IPS-NIHi7 (cell line): ENCODE results near the gene LCMT2.
"Not testable (repeated sequence)": the region's sequence is repeated elsewhere in the genome, so short reads cannot be mapped to it uniquely, and the experiment has no call there.

ENCODE experiments used
- DNase-seq: peaks from one replicate; pipeline ENCODE4 v3.0.0; 2012; ENCODE audit warnings: mixed read lengths; ENCODE audit errors: extremely low spot score

Gene LCMT2

DNA sequence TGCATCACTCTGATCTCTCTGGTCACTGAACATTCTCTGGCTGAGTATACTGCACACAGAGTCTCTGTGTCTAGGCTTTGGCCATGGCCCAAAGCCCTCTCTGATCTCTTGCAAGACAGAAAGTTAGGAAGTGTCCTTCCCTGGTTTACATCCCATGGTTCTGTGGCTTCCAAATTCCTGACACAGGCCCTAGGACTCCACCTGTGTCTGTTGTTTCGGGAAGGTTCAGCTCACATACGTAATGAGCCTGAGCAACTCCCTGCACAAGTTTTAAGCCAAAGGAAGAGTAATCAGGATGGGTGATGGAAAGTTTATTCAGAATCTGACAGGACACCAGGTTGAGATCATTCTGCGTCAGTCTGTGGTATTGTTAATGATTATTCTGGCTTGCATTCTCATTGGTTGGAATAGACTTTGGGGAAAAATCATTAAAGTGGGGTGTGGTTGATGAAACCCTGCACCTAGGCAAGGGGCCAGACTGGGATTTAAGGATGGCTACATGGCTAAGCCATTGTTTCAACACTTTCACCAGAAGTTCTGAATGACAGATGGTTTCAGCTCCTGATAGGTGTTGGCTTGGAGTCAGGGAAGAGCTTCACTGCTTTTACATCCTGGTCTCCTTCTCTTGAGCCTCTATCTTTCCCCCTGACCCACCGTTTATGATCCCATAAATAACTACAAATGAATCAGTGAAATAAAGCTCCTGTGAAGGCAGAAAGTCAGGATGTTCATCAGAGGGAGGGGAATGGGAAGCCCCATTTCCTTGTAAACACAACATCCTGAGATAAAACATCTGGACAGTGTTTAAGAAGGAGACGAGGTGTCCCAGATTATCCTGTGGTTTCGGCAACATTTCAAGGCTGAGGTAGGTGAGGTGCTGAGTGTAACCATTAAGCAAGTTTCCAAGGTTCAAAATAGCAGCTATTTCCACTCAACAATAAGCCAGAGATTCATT is 14.1 kb downstream of the LCMT2 start:
- no peak for DNase-seq

DNA sequence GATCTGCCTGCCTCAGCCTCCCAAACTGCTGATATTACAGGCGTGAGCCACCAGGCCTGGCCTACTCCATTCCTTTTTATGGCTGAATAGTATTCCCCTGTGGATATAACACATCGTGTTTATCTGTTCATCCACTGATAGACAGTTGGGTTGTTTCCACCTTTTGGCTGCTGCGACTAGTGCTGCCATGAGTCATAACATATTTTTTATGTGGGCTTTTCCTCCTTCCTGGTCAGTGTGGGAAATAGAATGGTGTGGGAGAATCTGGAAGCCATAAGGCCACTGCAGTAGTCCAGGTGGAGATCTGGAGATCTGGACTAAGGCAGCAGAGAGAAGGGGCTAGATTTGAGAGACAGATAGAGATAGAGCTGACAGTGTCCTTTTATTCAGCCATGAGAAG is 16.2 kb downstream of the LCMT2 start:
- no peak for DNase-seq

DNA sequence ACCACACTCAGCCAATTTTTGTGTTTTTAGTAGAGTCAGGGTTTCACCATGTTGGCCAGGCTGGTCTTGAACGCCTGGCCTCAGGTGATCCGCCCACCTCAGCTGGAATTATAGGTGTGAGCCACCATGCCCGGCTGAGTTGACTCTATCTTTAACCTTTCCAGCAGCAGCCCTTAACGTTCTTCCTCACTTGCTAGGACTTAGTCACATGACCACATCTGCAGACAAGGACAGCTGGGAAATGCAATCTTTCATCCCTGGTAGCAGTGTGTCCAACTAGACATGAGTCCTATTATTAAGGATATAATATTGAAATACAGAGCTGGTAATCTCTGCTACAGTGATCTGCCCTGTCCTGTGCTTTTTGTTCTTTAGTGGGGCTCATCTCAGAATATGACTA is 18.0 kb downstream of the LCMT2 start:
- no peak for DNase-seq

DNA sequence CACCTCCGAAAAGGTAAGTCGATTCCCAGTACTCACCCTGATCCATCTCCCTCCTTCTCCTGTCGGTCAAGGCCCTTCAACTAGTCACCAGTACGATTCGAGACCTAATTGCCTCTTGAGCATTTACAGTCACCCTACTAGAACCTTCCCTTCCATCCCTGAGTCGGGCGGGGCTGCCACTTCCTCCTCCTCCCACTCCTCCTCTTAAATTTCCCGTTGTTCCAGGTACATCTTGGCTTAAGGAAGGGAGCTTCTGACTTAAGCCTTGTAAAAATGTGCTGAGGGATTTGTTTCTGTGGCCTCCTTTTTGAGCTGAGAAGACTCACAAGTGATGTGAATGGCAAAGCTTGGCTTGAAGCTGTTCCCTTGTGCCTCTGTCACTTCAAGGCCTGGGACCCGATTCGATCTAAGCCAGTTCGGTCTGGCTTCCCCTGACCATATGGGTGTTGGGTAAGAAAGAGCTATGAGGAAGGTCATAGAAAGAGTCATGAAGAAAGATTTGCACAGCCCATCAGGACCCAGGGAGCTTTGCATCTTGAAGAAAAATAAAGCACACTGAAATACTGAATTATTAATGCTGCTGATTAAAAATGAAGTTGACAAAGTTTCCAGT is 28.1 kb downstream of the LCMT2 start, which contains the start of gene TGM7:
Gene TGM7 (minus strand): TSS at position 51 of the 613 bp plus-strand sequence.
- DNase-seq: no peak

DNA sequence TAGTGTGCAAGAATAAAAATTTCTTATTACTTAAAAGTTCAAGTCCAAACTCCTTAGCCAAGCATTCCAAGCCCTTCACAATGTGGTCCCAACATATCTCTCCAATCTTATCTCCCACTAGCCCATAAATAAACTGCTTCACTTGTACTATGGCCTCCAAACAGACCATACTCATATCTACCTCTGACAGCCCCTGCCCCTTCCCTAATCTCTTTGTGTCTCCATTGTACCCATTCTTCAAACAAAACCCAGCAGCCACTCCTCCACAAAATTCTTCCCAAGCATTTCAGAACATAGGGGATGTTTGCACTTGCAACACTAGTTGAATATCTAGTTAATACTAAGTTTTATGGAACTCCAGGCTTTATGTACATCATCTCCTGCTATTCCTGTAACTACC is 30.5 kb downstream of the LCMT2 start:
- DNase-seq: no peak

DNA sequence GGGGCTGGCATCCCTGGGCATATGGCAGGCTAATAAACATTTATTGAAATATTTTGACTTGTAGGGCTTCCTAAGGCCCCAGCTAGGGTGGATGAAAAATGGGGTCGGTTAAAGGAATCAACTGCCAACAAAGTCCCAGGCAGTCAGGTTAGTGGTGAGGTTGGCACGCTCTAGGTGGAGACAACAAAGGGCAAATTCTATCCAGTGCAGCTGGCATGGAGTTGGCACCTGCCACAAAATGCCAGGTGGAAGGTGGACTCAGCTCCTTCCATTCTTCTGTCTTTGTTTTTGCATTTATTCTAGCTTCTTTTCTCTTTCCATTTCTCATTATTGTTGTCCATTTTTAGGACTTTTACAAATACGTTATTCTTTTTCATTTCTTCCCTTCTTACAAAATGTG is 31.0 kb downstream of the LCMT2 start:
- no peak for DNase-seq

DNA sequence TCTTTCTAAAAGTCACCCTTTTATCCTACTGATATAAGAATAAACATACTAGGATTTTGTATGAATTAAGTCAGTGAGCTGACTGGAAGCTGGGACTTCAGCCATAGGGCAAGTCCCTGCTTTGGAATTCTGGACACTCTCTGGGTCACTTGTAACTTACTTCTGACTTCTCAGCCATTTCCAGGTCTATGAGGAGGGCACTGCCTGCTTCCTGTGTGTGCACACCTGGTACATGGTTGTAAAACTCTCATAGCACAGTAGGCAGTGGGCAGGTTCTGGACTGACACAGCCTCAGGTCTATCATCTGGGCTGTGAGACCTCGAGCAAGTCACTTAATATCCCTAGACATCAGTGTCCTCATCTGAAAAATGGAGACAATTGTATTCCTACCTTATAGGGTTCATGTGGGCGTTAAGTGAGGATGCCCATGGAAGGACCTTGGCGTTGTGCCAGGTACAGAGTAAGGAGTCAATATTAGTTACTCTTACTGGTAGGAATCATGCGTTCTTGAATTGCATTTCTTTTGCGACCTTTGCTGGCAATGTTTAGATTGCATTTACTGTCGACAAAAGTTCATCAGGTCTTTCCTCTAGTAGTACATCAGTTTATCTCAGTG is 36.2 kb downstream of the LCMT2 start:
- no peak for DNase-seq

DNA sequence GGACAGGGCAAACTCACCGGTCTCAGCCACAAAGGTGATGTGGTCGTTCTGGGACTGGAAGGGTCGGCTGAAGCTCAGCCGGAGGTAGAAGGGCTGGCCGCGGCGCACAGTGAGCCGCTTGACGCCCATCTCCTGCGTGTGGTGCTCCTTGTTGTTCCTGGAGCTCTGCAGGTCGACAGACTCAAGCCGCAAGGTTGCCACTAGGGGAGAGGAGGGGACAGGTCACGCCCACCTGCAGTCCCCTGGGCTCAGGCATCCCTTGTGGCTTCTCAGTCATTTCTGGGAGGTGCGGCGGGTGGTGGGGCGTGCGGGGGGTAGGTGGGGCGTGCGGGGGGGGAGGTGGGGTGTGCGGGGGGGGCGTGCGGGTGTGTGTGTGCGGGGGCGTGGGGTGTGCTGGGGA is 36.9 kb downstream of the LCMT2 start:
- DNase-seq: peak; percentile 90

DNA sequence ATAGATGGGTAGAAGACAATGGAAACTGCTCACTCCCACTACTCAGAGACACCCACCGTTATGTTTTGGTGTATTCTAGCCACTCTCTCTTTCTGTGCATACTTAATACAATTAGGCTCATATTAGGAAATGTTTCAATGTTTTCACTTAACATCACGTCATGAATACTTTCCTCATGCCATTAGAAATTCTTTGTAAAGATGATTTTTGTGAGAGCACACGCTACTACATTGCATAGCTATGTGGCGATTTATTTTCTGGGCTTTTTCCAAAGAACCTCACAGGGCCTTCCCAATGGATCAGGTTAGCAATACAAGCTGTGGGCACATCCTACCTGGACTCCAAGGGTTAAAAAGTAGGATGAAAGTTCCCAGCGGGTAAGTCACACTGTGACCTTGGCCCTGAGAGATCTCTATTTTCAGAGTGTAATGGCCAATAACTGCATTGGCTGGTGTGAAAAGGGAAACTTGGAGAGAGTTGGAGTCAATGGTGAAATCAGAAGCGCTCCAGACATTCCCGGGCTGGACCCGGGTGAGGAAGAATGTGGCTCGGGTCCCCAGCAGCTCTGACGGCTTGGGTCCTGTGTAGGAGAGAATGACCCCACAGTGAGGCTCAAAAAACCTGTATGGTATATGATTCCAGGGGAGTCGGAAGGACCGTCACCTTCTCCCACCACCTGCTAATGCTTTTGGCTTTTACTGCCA is 37.8 kb downstream of the LCMT2 start:
- no peak for DNase-seq

DNA sequence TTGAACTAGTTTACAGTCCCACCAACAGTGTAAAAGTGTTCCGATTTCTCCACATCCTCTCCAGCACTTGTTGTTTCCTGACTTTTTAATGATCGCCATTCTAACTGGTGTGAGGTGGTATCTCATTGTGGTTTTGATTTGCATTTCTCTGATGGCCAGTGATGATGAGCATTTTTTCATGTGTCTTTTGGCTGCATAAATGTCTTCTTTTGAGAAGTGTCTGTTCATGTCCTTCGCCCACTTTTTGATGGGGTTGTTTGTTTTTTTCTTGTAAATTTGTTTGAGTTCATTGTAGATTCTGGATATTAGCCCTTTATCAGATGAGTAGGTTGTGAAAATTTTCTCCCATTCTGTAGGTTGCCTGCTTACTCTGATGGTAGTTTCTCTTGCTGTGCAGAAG is 40.7 kb downstream of the LCMT2 start:
- not testable (repeated sequence) for DNase-seq

DNA sequence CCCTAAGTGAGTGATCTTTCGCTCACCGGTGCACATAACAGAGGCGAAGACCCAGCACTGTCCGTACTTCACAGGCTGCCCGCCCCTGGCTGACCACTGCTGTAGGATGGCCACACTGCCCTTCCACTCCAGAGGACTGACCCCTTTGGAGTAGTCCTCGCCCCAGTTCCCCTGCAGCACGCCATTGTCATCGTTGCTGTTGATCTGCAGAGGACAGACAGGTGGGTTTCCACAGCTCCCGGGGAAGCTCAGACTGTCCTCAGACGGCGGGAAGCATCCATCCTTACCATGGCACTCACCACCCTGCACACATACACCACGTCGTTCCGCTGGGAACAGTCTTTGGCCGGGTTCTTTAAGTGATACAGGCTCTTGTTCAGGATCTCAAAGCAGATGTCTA is 43.1 kb downstream of the LCMT2 start:
- DNase-seq: no peak

DNA sequence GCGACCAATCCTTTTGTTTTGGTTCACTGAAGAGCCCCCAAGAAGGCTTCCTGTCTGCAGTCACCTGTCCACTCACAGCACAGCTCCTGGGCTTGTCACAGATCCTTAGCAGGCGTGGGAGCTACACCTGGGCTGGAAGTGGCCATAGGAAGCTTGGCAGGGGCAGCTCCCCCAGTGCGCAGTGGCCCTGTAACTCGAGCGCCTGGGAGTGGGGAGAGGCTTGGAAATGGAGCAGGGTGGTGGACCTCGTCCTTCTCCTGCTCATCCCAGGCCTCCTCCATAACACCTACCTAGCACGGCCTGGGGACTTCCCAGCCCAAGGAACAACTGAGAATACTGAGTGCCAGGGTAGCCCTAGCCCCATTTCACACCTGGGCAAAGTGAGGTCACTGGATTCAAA is 44.3 kb downstream of the LCMT2 start:
- no peak for DNase-seq

DNA sequence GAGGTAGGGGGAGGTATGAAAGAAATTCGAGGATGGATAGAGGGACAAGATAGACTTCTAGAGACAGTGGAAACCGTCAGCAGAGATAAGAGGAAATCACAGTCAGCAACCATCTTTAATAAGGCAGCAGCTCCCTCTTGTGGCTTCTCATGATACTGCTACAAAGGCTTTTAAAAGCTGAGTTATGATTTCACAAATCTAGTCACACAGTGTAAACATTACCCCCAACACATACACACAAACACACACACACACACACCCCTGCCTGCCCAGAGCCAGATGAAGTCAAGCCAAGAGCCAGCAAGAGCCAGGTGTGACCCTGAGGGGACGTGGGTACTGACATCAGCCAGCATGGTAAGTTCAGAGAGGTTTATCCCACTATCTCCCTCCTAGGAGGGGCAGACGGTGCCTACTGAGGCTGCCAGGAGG is 44.8 kb downstream of the LCMT2 start:
- DNase-seq: peak; percentile 79

DNA sequence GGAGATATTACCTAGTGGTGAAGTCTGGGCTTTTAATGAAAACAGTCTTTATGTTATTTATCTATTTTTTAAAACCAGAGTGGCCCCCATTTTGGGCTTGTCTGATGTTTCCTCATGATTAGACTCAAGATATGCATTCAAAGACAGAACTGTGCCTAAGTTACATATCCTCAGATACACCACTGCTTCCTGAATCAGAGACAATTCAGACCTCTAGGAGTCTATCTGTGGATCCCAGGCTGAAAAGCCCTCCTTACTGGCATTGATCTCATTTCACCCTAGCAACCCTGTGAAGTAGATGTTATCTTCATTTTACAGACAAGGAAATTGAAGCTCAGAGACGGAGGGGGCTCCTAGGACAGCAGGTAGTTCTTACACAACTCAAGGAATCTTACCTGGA is 46.8 kb downstream of the LCMT2 start:
- no peak for DNase-seq

DNA sequence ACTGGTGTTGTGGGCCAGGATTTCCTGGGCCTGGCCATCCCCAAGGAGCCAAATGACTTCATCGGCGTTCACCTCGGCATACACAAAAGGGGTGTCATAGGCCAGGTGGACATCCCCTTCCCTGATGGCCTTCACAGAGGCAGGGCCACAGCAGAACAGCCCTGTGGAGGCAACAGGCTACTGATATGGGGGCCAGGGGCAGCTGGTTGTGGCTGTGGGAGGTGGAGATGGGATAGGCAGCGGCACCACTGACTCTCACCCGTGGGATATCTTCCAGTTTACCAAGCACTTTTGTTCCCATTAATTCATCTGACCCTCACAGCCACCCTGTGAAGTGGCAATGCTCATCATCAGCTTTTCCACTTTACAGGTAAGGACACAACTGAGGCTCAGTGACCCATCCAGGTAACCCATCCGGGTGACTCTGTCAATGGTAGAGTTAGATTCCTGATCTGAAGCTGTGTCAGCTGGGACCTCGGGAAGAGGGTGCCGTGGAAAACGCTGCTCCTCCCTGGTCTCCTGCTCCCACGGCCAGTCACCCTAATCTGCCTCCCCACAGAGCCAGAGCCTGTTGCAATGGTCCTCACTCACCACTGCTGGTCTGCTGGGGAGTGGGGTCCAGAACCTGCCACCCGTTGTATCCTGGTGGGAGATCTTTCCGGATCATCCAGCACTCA is 48.3 kb downstream of the LCMT2 start:
- DNase-seq: no peak

DNA sequence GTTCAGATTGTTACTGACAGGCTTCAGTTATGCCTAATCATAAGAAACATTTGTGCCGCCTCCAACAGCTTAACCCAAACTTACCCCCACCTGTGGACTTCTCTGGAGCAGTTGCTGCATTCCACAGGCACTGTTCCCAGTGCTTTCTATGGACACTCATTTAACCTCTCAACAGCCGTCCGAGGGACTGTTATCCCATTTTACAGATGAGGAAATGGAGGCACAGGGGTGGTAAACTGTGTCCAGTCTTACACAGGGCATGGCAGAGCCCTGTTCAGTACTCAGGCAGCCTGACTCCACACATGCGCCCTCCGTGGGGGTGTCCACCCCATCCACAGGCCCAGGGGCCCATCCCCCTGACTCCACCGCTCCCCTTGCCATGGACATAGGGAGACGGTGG is 49.4 kb downstream of the LCMT2 start:
- no peak for DNase-seq

DNA sequence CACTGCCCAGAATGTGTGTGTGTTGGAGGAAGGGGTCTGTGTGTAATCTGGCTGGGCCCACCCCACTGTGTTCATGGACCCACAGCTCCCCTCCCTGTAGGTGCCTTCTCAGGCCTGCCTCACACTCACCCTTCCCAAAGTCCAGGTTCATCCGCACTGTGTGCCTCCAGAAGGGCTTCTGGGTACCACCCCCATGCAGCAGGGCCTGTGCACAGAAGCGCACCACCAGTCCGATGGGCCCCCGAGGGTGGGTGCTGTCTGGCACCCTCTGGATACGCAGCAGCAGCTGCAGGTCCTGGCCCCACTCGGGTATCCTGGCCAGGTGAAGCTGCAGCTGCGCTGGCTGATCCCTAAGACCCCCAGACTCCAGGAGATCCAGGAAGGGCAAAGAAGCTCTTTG is 50.9 kb downstream of the LCMT2 start:
- no peak for DNase-seq

DNA sequence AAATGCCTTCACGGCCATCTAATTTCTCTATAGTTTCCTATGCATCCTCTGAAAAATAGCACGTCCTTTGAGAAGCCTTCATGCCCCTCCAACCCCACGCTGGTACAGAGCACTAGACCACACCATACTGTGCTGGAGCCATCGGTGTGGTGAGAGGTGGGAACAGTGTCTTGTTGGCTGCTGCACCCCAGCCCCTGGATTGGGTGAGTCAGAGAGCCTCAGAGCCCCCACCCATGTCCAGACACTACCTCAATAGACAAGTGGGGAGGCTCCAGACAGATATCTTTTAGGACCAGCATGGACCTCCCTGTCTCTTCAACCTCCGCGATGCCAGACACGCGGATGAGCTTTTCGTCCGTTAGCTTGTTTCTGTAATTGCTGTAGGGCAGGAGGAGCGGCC is 51.5 kb downstream of the LCMT2 start:
- no peak for DNase-seq

DNA sequence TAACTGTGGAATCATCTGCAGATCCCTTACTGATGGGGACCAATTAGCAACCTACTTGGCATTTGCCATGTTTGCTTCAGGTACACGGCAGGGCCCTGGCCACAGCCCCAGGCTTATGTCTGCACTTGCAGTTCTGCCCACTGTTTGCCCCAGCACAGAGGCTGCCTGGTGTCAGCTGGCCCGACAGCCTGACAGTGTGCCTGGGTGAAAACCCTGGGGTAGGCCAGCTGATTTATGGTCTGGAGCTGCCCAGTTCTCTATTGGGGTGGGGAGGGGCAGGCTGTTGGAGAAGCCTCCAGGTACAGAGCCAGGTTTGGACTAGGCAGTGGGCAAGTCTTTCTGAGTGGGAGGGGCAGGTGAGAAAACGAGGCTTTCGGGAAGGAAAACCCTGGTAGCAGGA is 52.5 kb downstream of the LCMT2 start:
- DNase-seq: no peak

DNA sequence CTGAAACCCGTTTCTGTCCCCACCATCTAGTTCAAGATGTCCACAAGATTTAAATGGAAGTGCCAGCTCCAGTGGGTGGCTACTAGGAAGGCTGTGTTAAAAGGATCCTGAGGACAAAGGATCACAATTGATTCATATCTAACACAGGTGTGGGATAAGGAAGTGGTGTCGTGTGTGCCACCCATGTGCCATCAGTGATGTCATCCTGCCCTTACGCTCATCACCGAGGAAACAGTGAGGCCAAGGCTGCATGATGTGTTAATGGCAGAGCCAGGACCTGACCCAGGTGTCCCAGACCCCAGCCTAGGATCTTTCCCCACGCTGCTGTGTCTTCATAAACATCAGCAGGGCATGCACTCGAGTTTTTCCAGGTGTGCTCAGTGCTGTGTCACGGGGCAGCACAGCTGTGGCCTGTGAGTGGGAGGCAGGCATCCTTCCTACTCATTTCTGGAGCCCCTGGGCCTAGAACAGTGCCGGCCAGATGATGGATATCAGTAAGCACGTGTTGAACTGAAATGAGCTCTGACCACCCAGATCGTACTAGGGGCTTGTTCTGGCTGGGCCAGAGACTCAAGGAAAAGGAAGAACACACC is 53.0 kb downstream of the LCMT2 start:
- no peak for DNase-seq

DNA sequence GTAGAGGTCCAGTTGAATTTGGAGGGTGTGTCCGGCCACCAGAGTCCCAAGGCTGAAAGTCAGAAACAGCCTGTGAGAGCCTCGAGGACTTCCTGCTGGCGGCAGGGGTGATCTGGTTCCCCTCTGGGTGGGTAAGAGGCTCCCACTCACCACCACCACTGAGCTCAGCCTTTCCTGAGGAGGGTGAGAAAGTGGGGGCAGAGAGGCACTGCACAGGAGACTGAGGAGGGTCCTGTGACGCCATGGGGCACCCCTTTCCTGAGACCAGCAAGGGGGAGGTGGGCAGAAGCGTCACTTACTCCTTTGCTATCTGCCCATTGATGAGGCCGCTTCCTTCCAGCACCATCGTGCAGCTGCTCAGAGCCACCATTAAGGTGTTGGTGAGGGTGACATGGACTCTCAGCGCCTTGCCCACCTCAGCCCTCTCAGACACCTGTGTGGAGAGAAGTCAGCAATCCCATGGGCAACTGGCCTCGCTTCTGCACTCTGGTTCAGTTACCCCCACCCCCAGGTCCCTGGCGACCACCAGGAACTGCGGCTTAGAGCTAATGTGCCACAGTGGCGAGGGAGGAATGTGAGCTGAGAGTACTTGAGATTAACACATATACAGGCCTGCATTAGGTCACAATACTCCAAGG is 53.7 kb downstream of the LCMT2 start:
- no peak for DNase-seq
